GM18867 (cell line): ENCODE data around the gene CKAP4.

Source experiments
- ATAC-seq: cut with Tn5 transposase; IDR thresholded peaks from one replicate; pipeline ENCODE4 v1.9.1; 2021; ENCODE audit warnings: mild to moderate bottlenecking, moderate library complexity; ENCODE audit not compliant: unreplicated experiment

The CKAP4 gene

GRCh38 chr12:106205208-106206069, 42.4 kb downstream of the CKAP4 start:
- no peak for ATAC-seq

- ATAC-seq = no peak
Observed at GRCh38 chr12:106204312-106204711, 43.5 kb downstream of the CKAP4 start.

DNA sequence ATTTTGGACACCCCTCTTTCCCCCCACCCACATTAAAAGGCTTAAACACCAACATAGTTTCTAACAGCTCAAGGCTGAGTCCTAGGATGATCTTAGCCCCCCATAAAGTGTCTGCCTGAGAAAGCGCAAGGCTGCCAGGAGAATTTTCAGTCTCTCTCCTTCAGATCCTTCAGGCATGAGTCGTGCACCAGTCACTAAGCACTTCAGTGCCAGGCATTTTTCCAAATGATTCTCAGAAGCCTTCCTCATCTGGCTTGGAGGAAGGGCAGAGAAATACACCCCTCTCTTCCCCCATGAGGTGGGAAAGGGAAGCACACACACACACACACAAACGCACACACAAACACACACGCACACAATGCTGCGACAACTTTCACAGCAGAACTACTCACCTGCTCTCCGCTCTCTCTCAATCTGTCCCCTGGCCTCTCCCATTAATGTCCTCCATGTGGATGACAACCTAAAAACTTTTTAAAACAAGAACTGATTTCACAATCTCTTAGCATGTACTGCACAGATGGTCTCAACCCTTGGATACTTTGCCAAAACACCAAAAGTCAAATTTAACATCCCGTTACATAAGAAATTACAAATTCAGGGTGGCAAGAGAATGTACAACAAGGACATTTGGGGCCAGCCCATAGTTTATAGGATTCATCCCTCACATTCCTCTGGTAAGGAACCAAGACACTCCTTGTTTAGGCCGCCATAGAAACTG, 49.8 kb downstream of the CKAP4 start:
- no peak for ATAC-seq

DNA sequence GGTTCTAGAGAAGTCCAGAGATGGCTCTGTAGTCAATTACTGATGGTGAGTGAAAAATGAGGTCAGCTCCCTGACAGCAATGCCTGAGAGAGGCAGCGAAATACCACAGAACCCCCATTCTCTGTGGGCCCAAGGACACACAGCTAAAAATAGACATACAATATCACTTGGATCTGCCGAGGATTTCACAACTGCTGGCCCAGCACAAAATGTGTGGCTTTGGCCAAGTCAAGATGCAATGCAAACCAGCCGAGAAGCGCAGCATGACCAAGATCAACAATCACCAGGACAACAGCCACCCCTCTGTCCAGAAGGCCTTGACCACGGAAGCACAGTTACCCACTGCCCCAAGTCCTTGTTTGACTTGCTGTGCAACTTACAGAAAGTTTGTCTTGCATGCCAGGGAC, 52.2 kb downstream of the CKAP4 start:
- ATAC-seq = no peak

- ATAC-seq = no peak
Observed at GRCh38 chr12:106194351-106194750, 53.5 kb downstream of the CKAP4 start.

- no peak for ATAC-seq
Observed at GRCh38 chr12:106193394-106194215, 54.2 kb downstream of the CKAP4 start.

- no peak for ATAC-seq
Observed at GRCh38 chr12:106192659-106193393, 55.0 kb downstream of the CKAP4 start.

GRCh38 chr12:106190581-106190980, 57.2 kb downstream of the CKAP4 start:
- no peak for ATAC-seq

DNA sequence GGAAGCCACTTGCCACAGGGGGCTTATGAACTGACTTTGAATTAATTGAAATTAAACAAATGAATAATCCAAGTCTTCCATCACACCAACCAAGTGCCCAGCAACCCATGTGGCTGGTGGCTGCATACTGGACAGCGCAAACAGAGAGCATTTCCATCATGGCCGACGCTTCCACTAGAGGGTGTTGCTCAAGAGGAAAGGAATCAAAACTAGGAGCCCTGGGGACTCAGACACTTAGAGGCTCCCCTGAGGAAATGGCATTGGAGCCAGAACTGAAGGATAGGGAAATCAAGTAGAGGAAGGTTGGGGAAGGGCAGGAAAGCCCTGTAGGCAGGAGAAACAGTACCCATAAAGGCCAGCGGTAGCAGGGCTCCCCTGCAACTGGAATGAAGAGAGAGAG, 58.5 kb downstream of the CKAP4 start:
- ATAC-seq = no peak

GRCh38 chr12:106188256-106188655, 59.6 kb downstream of the CKAP4 start:
- no peak for ATAC-seq
